GM21515 (cell line): Measurements from ENCODE around the gene MAP3K20.
"Not testable (repeated sequence)": the region's sequence is repeated elsewhere in the genome, so short reads cannot be mapped to it uniquely, and the experiment has no call there.

Experiments
- ATAC-seq: cut with Tn5 transposase; IDR thresholded peaks from one replicate; pipeline ENCODE4 v1.9.1; 2021; ENCODE audit not compliant: unreplicated experiment

Gene MAP3K20

DNA sequence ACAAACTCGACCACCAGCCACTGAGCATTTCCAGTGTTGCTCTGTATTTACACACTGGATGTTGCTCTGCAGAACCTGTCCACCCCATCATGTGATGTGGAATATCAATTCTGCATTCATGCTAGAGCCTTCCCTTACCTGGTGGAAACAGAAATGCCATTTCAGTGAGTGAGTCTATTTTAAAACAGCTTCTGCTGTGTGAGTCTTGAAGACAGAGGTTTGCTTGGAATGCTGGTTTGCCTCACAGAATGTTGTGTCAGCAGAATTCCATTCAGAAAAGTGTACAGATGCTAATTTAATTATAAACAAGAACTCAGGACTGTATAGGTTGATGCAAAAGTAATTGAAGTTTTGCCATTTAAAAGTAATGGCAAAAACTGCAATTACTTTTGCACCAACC, 118.3 kb downstream of the MAP3K20 start:
- no peak for ATAC-seq

- ATAC-seq, result no peak
Measured at GRCh38 chr2:173195100-173195499, 119.5 kb downstream of the MAP3K20 start.

GRCh38 chr2:173196080-173196479, 120.4 kb downstream of the MAP3K20 start:
- ATAC-seq, result no peak

DNA sequence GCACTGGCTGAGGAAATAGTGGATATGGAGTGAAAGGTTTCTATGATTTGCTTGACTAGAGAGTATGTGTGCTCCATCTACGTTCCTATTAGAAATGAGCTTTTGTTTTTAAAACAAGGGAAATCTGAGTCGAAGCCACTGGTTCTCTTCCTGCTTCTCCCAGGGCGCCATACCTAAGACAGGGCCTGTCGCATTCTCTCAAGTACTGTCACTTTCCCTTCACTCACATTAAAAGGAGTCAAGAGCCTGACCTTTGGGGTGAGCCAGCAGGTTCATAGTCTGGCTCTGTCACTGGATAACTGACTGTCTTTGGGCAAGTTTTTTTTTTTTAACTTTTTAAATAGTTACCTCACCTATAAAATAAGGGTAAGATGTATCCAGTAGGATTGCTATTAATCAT, 121.0 kb downstream of the MAP3K20 start:
- no peak for ATAC-seq

GRCh38 chr2:173198327-173198726, 122.7 kb downstream of the MAP3K20 start:
- no peak for ATAC-seq

DNA sequence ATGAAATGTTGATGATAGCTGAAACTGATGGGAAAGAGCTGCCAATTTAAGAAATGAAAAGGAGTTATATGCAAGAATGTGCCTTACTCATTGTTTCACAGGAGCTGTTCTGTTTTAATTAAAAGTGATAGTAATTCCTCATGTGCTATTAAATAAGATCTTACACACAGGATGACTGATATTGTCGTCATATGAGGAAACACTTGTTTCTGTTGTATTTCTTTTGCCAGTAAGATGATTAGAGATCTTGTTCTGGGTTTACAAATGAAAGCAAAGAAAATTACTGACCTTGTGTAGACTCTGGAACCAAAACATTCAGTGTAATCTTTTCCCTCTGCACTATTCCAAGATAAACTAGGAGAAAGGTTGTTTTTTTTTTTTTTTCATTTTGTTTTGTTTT, 123.6 kb downstream of the MAP3K20 start:
- ATAC-seq, result no peak

GRCh38 chr2:173202570-173202969, 126.9 kb downstream of the MAP3K20 start:
- no peak for ATAC-seq

- ATAC-seq, result no peak
Measured at GRCh38 chr2:173204316-173204715, 128.7 kb downstream of the MAP3K20 start.

- ATAC-seq, result no peak
Measured at GRCh38 chr2:173205375-173205774, 129.7 kb downstream of the MAP3K20 start.

- not testable (repeated sequence) for ATAC-seq
Measured at GRCh38 chr2:173207124-173207523, 131.5 kb downstream of the MAP3K20 start.

DNA sequence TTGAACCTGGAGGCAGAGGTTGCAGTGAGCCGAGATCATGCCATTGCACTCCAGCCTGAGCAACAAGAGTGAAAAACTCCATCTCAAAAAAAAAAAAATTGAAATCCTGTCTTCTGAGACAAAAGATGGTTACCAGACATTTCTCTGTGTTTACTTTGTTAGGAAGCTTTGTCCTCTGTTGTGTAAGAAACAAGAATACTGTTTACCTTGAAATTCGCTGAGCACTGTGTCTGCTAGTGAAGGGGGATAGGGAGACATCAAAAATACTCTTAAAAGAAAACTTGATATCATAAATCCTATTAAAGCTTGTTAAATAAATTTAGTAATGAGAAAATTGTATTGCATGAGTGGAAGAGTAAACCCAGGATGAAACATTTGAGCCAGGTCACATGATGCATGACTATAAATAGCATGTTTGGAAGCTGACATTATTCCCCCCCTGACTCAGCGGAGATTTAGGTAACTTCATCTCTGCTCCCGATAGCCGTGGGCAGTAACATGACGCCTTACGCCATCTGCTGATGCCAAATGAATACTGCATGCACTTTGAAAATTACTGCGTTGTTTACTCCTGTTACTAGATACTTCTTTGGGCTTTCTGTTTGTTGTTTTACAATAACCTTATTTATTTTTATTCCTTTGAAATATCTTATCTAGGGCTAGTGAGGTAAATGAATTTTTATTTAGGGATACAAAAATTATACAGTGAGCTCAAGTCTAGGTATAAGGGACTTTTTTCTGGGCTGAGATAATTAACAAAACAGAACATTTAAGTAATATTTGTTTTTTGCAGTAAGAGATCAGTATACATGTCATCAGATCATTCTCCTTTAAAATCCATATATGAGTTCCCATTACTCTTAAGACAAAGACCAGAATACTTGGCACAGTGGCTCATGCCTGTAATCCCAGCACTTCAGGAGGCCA, 134.9 kb downstream of the MAP3K20 start:
- no peak for ATAC-seq

DNA sequence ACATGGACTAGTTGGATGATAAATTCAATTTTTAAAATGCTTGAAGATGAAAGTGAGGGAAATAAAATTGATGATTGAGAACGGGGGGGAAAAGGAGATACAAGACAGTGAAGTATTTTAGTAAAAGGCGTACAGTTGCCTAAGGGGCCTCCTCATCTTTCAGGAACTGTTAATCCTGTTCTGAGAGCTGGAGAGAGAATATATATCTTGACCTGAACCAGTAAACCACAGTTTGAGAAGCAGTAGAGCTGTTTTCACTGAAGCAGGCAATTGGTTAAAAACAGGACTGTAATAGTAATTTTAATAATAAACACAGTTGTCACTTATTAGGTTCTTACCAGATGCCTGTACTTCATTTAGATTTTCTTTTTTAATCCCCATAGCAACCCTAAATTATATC, 137.5 kb downstream of the MAP3K20 start:
- ATAC-seq, result no peak

DNA sequence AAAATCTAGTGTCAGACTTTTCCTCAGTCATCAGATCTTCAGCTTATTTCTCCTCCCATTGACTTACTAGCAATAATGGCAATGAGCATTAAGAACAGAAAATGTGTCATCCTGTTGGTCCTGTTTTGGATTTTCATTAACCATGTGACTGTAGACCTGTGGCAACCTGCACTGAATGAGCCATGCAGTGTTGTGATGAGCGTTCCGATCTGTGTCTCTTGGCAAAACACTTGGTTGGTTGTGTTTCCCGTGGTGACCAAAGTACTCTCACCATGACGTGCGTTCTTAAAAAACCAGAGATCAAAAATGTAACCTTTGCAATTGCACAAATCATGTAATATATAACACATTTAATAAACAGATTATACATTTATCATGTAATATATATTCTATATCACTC, 138.6 kb downstream of the MAP3K20 start:
- no peak for ATAC-seq

- ATAC-seq, result no peak
Measured at GRCh38 chr2:173215316-173215715, 139.7 kb downstream of the MAP3K20 start.

DNA sequence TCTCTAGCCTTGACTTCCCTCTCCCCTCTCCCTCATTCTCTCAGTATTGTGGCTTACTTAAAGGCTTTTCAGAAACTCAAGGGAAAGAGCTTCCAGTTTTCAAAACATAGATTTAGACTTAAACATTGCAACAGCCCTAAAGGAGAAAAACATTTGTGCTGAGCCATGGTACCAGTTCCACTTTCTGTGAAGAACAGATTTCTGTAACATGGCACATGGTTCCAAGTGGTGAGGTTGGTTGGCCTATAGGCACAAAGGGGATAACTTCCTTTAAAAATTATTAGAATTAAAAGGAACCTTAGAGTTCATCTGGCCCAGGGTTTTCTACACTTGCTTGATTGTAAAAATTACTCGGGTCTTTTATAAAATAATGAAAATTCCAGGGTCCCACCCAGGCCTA, 140.4 kb downstream of the MAP3K20 start:
- no peak for ATAC-seq

GRCh38 chr2:173216668-173217067, 141.0 kb downstream of the MAP3K20 start:
- no peak for ATAC-seq

- ATAC-seq, result no peak
Measured at GRCh38 chr2:173217116-173217840, 141.6 kb downstream of the MAP3K20 start.

DNA sequence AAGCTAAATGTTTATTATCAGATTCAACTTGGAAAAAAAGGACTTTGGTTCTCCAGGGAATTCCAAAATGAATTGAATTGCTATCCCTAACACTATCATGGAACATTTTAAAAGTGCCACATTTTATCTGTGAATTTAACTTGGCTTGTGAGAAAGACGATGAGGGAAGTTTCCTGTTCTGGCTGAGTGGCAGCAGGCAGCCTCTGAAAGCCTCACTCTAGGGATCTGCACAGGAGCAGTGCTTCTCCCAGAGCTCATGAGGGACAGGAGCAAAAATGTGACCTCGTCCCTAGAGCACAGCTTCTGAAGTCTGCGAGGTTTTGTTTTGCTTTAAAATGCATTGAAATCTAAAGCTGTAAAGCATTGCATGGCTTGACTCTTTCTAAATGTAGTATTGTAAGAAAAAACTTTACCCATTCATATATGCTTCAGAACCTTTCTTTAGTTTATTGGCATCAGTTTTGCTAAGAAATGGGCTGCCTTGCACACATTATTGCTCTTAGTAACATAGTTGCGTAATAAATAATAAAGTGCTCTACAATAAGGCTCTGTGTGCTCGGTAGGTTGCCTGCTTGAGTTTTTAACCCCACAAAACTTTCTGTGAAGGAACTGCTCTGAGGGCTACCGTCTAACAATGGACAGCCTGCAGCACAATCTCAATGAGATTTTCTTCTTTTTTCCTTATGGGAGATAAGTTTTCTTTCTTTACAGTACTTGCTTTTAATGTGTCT, 142.8 kb downstream of the MAP3K20 start:
- no peak for ATAC-seq

GRCh38 chr2:173221132-173221695, 145.6 kb downstream of the MAP3K20 start:
- no peak for ATAC-seq

- ATAC-seq, result peak; percentile 82
Measured at GRCh38 chr2:173221937-173222594, 146.4 kb downstream of the MAP3K20 start.

- no peak for ATAC-seq
Measured at GRCh38 chr2:173223871-173224270, 148.2 kb downstream of the MAP3K20 start.
